Naive thymus-derived CD8-positive, alpha-beta T cell (primary cell): ENCODE results near the gene ALS2CL. TPM values are rescaled to one million over a fixed set of nuclear protein-coding genes. Genes with fewer than 3 reads are reported as not detected.

Experiments used
- ATAC-seq, 2 donors: fragments of 150-1000 bp; cut with Tn5 transposase in 1 of 2; sonication (Bioruptor Pico), chemical (Tn5 transposase) in 1 of 2; 1 replicate in 1 of 2; 2 replicates in 1 of 2; pipeline ENCODE4 v1.10.0; 2021; ENCODE audit warnings: mild to moderate bottlenecking in 2 of 2, moderate library complexity in 2 of 2
- POLR2A ChIA-PET: fragments of 350-600 bp; sonication (Branson Sonifier 250); formaldehyde crosslinking; loops from one replicate; lab custom pipeline; 2021; ENCODE audit warnings: antibody characterized with exemption; lab: Charles Lee
- DNase-seq, 10 donors: peaks; one replicate each; pipeline versions ENCODE4 v3.0.0 to v3.0.0-alpha.2; 2020 to 2022
- H3K27ac Mint-ChIP-seq, 10 donors: one replicate each; pipeline ENCODE4 v1.8.0; 2020 to 2022; ENCODE audit warnings: mild to moderate bottlenecking in 10 of 10, mixed read lengths in 10 of 10, moderate library complexity in 4 of 10, inconsistent platforms in 1 of 10
- H3K27me3 Mint-ChIP-seq, 5 donors: one replicate each; pipeline ENCODE4 v1.8.0; 2021 to 2022; ENCODE audit warnings: mixed read lengths in 5 of 5
- H3K36me3 Mint-ChIP-seq, 3 donors: one replicate each; pipeline ENCODE4 v1.8.0; 2020 to 2022; ENCODE audit warnings: mixed read lengths in 3 of 3, mild to moderate bottlenecking in 2 of 3, inconsistent platforms in 1 of 3
- H3K4me1 Mint-ChIP-seq, 4 donors: one replicate each; pipeline ENCODE4 v1.8.0; 2021 to 2022; ENCODE audit warnings: mixed read lengths in 4 of 4
- H3K4me3 Mint-ChIP-seq, 10 donors: one replicate each; pipeline ENCODE4 v1.8.0; 2020 to 2022; ENCODE audit warnings: mild to moderate bottlenecking in 10 of 10, mixed read lengths in 10 of 10, moderate library complexity in 6 of 10, inconsistent platforms in 1 of 10
- H3K9me3 Mint-ChIP-seq, 9 donors: one replicate each; pipeline ENCODE4 v1.8.0; 2020 to 2022; ENCODE audit warnings: mixed read lengths in 9 of 9, mild to moderate bottlenecking in 3 of 9, inconsistent platforms in 1 of 9, moderate library complexity in 1 of 9
- polyA plus RNA-seq, 3 donors: library from polyadenylated mRNA; unstranded; fragments of 300-500 nt; fragmentation: Illumina TruSeq; gene quantifications; one replicate each; pipeline ENCODE4 v1.2.3, GENCODE V29; 2021
- total RNA-seq, 8 experiments: library from RNA in 2 of 8; stranded (reverse) in 2 of 8; gene quantifications; one replicate each; pipeline ENCODE4 v1.2.3 and lab custom pipeline; 2021 to 2026

ALS2CL gene
- total and polyA plus RNA-seq, 5 experiments from 2014 or later = 0.48 to 10.2 (median 1.2) TPM

DNA sequence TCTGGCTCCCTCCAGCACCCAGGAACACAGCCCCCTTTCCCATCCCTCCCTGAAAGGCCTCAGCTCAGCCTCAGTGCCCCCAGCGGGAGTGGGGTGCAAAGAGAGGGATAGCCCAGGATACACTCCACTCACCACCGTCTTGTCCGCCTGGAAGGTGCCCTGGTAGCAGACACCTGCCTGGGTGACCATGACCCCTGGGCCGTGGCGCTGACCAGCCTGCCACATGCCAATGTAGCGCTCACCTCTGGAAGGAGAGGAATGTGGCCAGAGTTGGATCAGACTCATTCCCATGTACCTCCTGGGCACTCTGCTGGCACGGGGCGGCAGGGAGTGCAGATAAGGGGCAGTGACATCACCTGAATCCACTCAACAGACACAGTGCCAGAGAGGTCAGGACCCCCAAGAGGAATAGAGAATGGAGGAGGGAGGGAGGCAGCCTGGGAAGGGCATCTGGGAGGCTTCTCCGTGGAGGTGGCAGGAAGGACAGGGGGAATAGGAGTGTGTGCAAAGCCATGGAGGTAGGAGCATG, 13.1 kb downstream of the ALS2CL start:
- ATAC-seq (no peak), DNase-seq (no peak)
- peaks cover 0 to 4% (median 0%) of the 10 kb centered on the region in 3 donors for H3K36me3 Mint-ChIP-seq
- no peak overlapping the region for H3K4me3 Mint-ChIP-seq
- H3K9me3 Mint-ChIP-seq = no peaks in the 10 kb centered on the region
- H3K27ac Mint-ChIP-seq = no peak overlapping the region
- H3K27me3 Mint-ChIP-seq = no peaks in the 10 kb centered on the region
- no peaks in the 10 kb centered on the region for H3K4me1 Mint-ChIP-seq
- POLR2A ChIA-PET = no interaction called here

DNA sequence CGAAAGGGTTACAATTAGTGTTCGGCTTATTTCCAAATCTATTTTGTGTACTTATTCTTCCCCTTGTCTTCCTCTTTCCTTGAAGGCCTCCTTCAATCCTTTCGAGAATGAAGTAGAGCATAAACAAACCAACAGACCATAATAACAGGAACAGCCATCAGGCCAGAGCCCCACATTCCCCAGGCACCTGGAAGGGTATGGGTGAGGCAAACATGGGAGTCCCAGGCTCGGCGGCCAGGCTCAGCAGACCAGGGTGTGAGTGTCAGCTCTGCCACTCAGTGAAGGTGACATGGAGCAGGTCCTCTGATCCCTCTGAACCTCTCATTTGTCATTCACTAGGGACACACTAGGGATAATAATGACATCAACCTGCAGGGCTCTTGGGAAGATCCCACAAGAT, 13.8 kb downstream of the ALS2CL start:
- DNase-seq = no peak
- POLR2A ChIA-PET = no interaction called here
- Mint-ChIP-seq H3K27ac (peak overlapping the region in 1 of 10 donors; percentile 54), H3K36me3 (no peaks in the 10 kb centered on the region), H3K27me3 (no peaks in the 10 kb centered on the region), H3K4me3 (no peak overlapping the region), H3K4me1 (no peaks in the 10 kb centered on the region), H3K9me3 (no peaks in the 10 kb centered on the region)
- ATAC-seq = no peak

DNA sequence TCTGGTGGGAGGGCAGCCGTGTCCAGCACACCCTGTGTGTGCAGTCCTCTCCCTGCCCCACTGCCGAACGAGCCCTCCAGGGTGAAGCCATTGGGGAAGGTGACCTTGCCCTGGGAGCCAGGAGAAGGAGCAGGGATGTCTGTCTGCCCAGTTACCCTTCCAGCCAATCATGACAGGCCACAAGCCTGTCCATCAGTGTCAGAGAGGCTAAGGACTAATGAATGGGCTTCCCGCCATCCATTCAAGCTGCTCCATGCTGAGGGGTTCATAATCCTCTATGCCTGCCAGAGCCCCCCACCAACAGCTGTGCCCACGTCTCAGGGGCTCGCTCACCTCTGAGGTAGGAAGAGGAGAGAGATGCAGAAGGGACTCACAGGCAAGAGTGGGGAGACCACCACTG, 15.2 kb downstream of the ALS2CL start:
- Mint-ChIP-seq H3K27ac (no peak overlapping the region), H3K9me3 (no peaks in the 10 kb centered on the region), H3K4me3 (no peak overlapping the region), H3K27me3 (no peaks in the 10 kb centered on the region), H3K36me3 (no peaks in the 10 kb centered on the region), H3K4me1 (no peaks in the 10 kb centered on the region)
- ATAC-seq (no peak), DNase-seq (no peak)
- POLR2A ChIA-PET = no interaction called here

DNA sequence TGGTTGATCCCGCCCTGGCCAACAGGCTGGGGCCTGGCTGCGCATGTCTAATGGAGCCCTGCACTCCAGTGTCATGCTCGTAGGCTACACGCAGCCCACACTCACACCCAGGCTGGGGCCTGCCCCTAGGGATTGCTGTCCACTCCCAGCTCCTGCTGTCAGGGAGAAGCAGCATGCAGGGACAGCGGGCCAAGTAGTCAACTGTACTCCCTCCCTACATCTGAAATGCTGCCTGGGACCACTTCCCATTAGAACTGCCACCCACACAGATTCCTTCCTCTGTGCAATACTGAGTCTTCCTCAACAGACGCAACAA, 16.1 kb downstream of the ALS2CL start:
- no peak overlapping the region for H3K4me3 Mint-ChIP-seq
- ATAC-seq = no peak
- H3K36me3 Mint-ChIP-seq = no peaks in the 10 kb centered on the region
- no peaks in the 10 kb centered on the region for H3K4me1 Mint-ChIP-seq
- no peaks in the 10 kb centered on the region for H3K9me3 Mint-ChIP-seq
- H3K27me3 Mint-ChIP-seq = no peaks in the 10 kb centered on the region
- no peak overlapping the region for H3K27ac Mint-ChIP-seq
- POLR2A ChIA-PET = no interaction called here
- DNase-seq = no peak

- DNase-seq = no peak
- H3K9me3 Mint-ChIP-seq = no peaks in the 10 kb centered on the region
Observed at GRCh38 chr3:46676601-46677410, 16.7 kb downstream of the ALS2CL start.

GRCh38 chr3:46675843-46676567, 17.5 kb downstream of the ALS2CL start:
- H3K4me1 Mint-ChIP-seq = no peaks in the 10 kb centered on the region
- H3K36me3 Mint-ChIP-seq = no peaks in the 10 kb centered on the region
- no peak for ATAC-seq
- POLR2A ChIA-PET = no interaction called here
- no peak for DNase-seq
- no peaks in the 10 kb centered on the region for H3K9me3 Mint-ChIP-seq
- H3K27ac Mint-ChIP-seq = no peak overlapping the region
- no peak overlapping the region for H3K4me3 Mint-ChIP-seq
- no peaks in the 10 kb centered on the region for H3K27me3 Mint-ChIP-seq

More at GRCh38 chr3:46676601-46677410, 16.7 kb downstream of the ALS2CL start:
- Mint-ChIP-seq H3K27ac (no peak overlapping the region), H3K36me3 (no peaks in the 10 kb centered on the region), H3K4me1 (no peaks in the 10 kb centered on the region), H3K4me3 (no peak overlapping the region), H3K27me3 (no peaks in the 10 kb centered on the region)
- POLR2A ChIA-PET = no interaction called here
- ATAC-seq = no peak

DNA sequence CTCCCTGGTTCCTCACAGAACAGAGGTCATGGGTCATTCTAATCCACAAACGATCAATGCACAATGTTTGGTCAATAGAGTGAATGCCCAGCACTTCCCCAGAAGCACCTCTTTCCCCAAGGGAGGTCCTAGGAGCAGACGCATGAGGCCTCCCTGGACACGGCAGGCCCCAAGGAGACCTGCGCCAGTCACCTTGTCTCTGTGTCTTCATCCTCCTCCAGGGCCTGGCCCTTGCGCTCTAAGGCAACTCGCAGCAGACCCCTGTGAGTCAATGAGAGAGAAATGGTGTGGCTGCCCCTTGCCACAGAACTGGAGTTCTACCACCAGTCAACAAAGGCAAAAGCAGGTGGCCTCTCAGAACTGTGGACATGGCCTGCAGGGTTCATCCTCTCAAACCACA, 18.1 kb downstream of the ALS2CL start:
- Mint-ChIP-seq H3K36me3 (no peaks in the 10 kb centered on the region), H3K4me1 (no peaks in the 10 kb centered on the region)
- POLR2A ChIA-PET = no interaction called here

DNA sequence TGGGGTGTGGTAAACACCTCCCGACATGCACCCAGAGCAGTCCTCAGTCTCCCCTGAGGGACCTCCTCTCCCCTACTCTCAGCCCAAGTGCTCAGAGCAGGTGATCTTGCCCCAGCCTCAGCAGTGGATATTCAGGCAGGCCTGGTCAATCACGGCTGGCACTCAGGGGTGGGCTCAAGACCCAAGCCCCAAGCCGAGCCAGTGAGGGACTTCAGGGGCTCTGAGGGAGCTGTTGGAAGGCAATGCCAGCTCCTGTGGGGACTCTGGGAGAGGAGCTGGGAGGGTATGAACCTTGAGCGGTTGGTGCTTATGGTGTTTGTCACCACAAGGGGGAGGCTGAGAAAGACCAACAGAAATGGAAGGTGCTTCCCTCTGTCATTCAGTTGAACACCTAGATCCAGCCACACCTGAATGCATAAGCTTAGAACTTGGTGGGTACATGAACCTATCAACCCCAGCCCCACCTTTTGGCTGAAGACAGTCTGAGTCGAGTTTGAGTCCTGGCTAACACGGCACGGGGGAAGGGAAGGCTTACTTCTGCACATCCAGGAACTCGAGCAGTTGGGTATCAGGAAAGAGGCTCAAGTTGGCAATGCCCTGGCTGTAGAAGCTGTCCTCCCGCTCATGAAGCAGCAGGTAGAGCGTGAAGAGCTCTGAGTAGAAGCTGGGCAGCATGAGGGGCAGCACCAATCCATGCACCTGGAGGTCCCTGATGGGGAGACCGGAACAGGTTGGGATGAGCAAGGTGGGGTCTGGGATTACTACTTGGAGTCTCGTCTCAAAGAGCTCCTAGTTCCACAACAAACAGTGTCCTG, 19.2 kb downstream of the ALS2CL start:
- no peak for DNase-seq

More for the DNA sequence above, 18.1 kb downstream of the ALS2CL start:
- no peak overlapping the region for H3K27ac Mint-ChIP-seq
- no peaks in the 10 kb centered on the region for H3K27me3 Mint-ChIP-seq
- H3K4me3 Mint-ChIP-seq = no peak overlapping the region
- ATAC-seq (no peak), DNase-seq (no peak)
- H3K9me3 Mint-ChIP-seq = no peaks in the 10 kb centered on the region

GRCh38 chr3:46673151-46674030, 20.1 kb downstream of the ALS2CL start:
- ATAC-seq = no peak
- H3K4me1 Mint-ChIP-seq = no peaks in the 10 kb centered on the region
- POLR2A ChIA-PET = no interaction called here
- DNase-seq = no peak
- no peaks in the 10 kb centered on the region for H3K9me3 Mint-ChIP-seq
- no peaks in the 10 kb centered on the region for H3K27me3 Mint-ChIP-seq
- no peak overlapping the region for H3K4me3 Mint-ChIP-seq
- peak overlapping the region in 1 of 10 donors; percentile 73 for H3K27ac Mint-ChIP-seq
- H3K36me3 Mint-ChIP-seq = no peaks in the 10 kb centered on the region

More for the DNA sequence above, 19.2 kb downstream of the ALS2CL start:
- Mint-ChIP-seq H3K36me3 (no peaks in the 10 kb centered on the region), H3K4me1 (no peaks in the 10 kb centered on the region), H3K9me3 (no peaks in the 10 kb centered on the region), H3K27ac (no peak overlapping the region), H3K4me3 (no peak overlapping the region), H3K27me3 (no peaks in the 10 kb centered on the region)
- ATAC-seq = no peak
- POLR2A ChIA-PET = no interaction called here

DNA sequence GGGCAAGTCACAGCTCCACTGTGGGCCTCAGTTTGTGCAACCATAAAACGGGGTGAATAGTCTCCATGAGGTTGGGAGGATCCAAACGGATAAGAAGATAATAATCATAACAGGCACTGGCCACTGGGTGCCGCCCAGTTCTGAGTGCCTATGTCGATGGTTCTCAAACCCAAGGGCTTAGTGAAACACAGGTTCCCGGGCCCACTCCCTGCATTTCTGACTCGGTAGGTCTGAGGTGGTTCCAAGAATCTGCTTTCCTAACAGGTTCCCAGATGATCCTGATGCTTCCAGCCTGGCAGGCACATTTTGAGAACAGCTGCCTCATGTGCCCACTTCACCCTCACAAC, 21.2 kb downstream of the ALS2CL start:
- Mint-ChIP-seq H3K4me1 (no peaks in the 10 kb centered on the region), H3K36me3 (no peaks in the 10 kb centered on the region), H3K27ac (peak overlapping the region in 1 of 10 donors; percentile 48), H3K9me3 (no peaks in the 10 kb centered on the region), H3K27me3 (no peaks in the 10 kb centered on the region), H3K4me3 (no peak overlapping the region)
- ATAC-seq = no peak
- DNase-seq = no peak
- POLR2A ChIA-PET = no interaction called here

- no peaks in the 10 kb centered on the region for H3K4me1 Mint-ChIP-seq
- H3K27ac Mint-ChIP-seq = peak overlapping the region in 3 of 10 donors; percentile 20 to 60 (median 48)
- ATAC-seq (no peak), DNase-seq (no peak)
- H3K36me3 Mint-ChIP-seq = no peaks in the 10 kb centered on the region
- H3K9me3 Mint-ChIP-seq = no peaks in the 10 kb centered on the region
- H3K4me3 Mint-ChIP-seq = no peak overlapping the region
- POLR2A ChIA-PET = no interaction called here
- H3K27me3 Mint-ChIP-seq = no peaks in the 10 kb centered on the region
Observed at GRCh38 chr3:46671541-46672348, 21.7 kb downstream of the ALS2CL start.
